Measurements from ENCODE around the gene STXBP6.

Gene STXBP6

GRCh38 chr14:25050269-25051150, 563 bp upstream of the STXBP6 start:
- DNase-seq, result no peak

- DNase-seq, result no peak
These were observed 817 bp downstream of the STXBP6 start for GRCh38 chr14:25049093-25049567.

- no peak for DNase-seq
These were observed 1.6 kb downstream of the STXBP6 start for GRCh38 chr14:25048170-25049016.

- no peak for DNase-seq
These were observed 3.5 kb downstream of the STXBP6 start for GRCh38 chr14:25046301-25046943.

GRCh38 chr14:25044106-25044698, 5.7 kb downstream of the STXBP6 start:
- no peak for DNase-seq

- no peak for DNase-seq
These were observed 7.3 kb downstream of the STXBP6 start for GRCh38 chr14:25042362-25043299.

- no peak for DNase-seq
These were observed 8.0 kb downstream of the STXBP6 start for GRCh38 chr14:25041898-25042297.

- no peak for DNase-seq
These were observed 8.5 kb downstream of the STXBP6 start for GRCh38 chr14:25041484-25041883.

GRCh38 chr14:25039933-25040332, 10.0 kb downstream of the STXBP6 start:
- no peak for DNase-seq

- DNase-seq, result no peak
These were observed 11.8 kb downstream of the STXBP6 start for GRCh38 chr14:25038044-25038668.

GRCh38 chr14:25037032-25037431, 12.9 kb downstream of the STXBP6 start:
- no peak for DNase-seq

- DNase-seq, result no peak
These were observed 14.9 kb downstream of the STXBP6 start for GRCh38 chr14:25034803-25035681.

- no peak for DNase-seq
These were observed 16.6 kb downstream of the STXBP6 start for GRCh38 chr14:25033358-25033757.

GRCh38 chr14:25032092-25032784, 17.7 kb downstream of the STXBP6 start:
- no peak for DNase-seq

- no peak for DNase-seq
These were observed 23.3 kb downstream of the STXBP6 start for GRCh38 chr14:25026476-25027137.

- DNase-seq, result no peak
These were observed 30.1 kb downstream of the STXBP6 start for GRCh38 chr14:25019892-25020291.

GRCh38 chr14:25017562-25017961, 32.4 kb downstream of the STXBP6 start:
- DNase-seq, result no peak

GRCh38 chr14:25015761-25016160, 34.2 kb downstream of the STXBP6 start:
- DNase-seq, result no peak

GRCh38 chr14:25014440-25014839, 35.5 kb downstream of the STXBP6 start:
- DNase-seq, result no peak
